Activated naive CD8-positive, alpha-beta T cell treated with anti-CD3 and anti-CD28 coated beads, Interleukin-2, amount 50 U/mL, for 24 hours (primary cell): ENCODE measurements around the gene LRRC15.

Experiments used
- ATAC-seq: fragments of 150-1000 bp; cut with Tn5 transposase; one replicate; pipeline ENCODE4 v1.10.0; 2021
- DNase-seq: peaks from one replicate; pipeline ENCODE4 v3.0.0; 2021
- H3K27ac Mint-ChIP-seq: one replicate; pipeline ENCODE4 v1.8.0; 2021; ENCODE audit warnings: mild to moderate bottlenecking, mixed read lengths
- H3K27me3 Mint-ChIP-seq: one replicate; pipeline ENCODE4 v1.8.0; 2021; ENCODE audit warnings: mixed read lengths
- H3K36me3 Mint-ChIP-seq: one replicate; pipeline ENCODE4 v1.8.0; 2021; ENCODE audit warnings: low read depth, mixed read lengths
- H3K4me1 Mint-ChIP-seq: one replicate; pipeline ENCODE4 v1.8.0; 2021; ENCODE audit warnings: mixed read lengths
- H3K4me3 Mint-ChIP-seq: one replicate; pipeline ENCODE4 v1.8.0; 2021; ENCODE audit warnings: mild to moderate bottlenecking, moderate library complexity, mixed read lengths
- H3K9me3 Mint-ChIP-seq: one replicate; pipeline ENCODE4 v1.8.0; 2021; ENCODE audit warnings: mixed read lengths

The LRRC15 gene

GRCh38 chr3:194314388-194315068 lies 55.0 kb downstream of the LRRC15 start:
- Mint-ChIP-seq H3K4me1 (peaks cover 18% of the 10 kb centered on the region), H3K4me3 (no peak overlapping the region), H3K36me3 (no peaks in the 10 kb centered on the region), H3K27me3 (peaks cover 52% of the 10 kb centered on the region), H3K27ac (no peak overlapping the region), H3K9me3 (no peaks in the 10 kb centered on the region)
- DNase-seq, result no peak
- no peak for ATAC-seq

GRCh38 chr3:194313560-194314387 lies 55.8 kb downstream of the LRRC15 start:
- H3K27ac Mint-ChIP-seq, result no peak overlapping the region
- DNase-seq (no peak), ATAC-seq (no peak)
- peaks cover 23% of the 10 kb centered on the region for H3K4me1 Mint-ChIP-seq
- H3K27me3 Mint-ChIP-seq, result peaks cover 52% of the 10 kb centered on the region
- no peak overlapping the region for H3K4me3 Mint-ChIP-seq
- H3K9me3 Mint-ChIP-seq, result no peaks in the 10 kb centered on the region
- H3K36me3 Mint-ChIP-seq, result no peaks in the 10 kb centered on the region

GRCh38 chr3:194312743-194313281 lies 56.7 kb downstream of the LRRC15 start:
- H3K4me3 Mint-ChIP-seq, result no peak overlapping the region
- H3K9me3 Mint-ChIP-seq, result no peaks in the 10 kb centered on the region
- H3K27me3 Mint-ChIP-seq, result peaks cover 49% of the 10 kb centered on the region
- peaks cover 27% of the 10 kb centered on the region for H3K4me1 Mint-ChIP-seq
- DNase-seq (no peak), ATAC-seq (no peak)
- H3K27ac Mint-ChIP-seq, result no peak overlapping the region
- H3K36me3 Mint-ChIP-seq, result no peaks in the 10 kb centered on the region

- Mint-ChIP-seq H3K4me3 (no peak overlapping the region), H3K9me3 (no peaks in the 10 kb centered on the region), H3K4me1 (peaks cover 33% of the 10 kb centered on the region), H3K27me3 (peaks cover 44% of the 10 kb centered on the region), H3K27ac (no peak overlapping the region), H3K36me3 (no peaks in the 10 kb centered on the region)
- no peak for DNase-seq
- ATAC-seq, result no peak
Measured at GRCh38 chr3:194312186-194312742, 57.3 kb downstream of the LRRC15 start.

GRCh38 chr3:194311000-194311399 lies 58.5 kb downstream of the LRRC15 start:
- DNase-seq (no peak), ATAC-seq (no peak)
- Mint-ChIP-seq H3K36me3 (no peaks in the 10 kb centered on the region), H3K27me3 (peaks cover 34% of the 10 kb centered on the region), H3K9me3 (no peaks in the 10 kb centered on the region), H3K27ac (peak overlapping the region; percentile 6), H3K4me1 (peaks cover 39% of the 10 kb centered on the region), H3K4me3 (no peak overlapping the region)

- Mint-ChIP-seq H3K27me3 (peaks cover 34% of the 10 kb centered on the region), H3K27ac (no peak overlapping the region), H3K4me1 (peaks cover 44% of the 10 kb centered on the region), H3K4me3 (no peak overlapping the region), H3K36me3 (no peaks in the 10 kb centered on the region), H3K9me3 (no peaks in the 10 kb centered on the region)
- ATAC-seq (no peak), DNase-seq (no peak)
Measured at GRCh38 chr3:194310060-194310835, 59.3 kb downstream of the LRRC15 start.

GRCh38 chr3:194308601-194309449 lies 60.7 kb downstream of the LRRC15 start:
- Mint-ChIP-seq H3K4me1 (peaks cover 45% of the 10 kb centered on the region), H3K27me3 (peaks cover 27% of the 10 kb centered on the region), H3K9me3 (no peaks in the 10 kb centered on the region), H3K4me3 (no peak overlapping the region), H3K36me3 (no peaks in the 10 kb centered on the region), H3K27ac (no peak overlapping the region)
- DNase-seq (no peak), ATAC-seq (no peak)

GRCh38 chr3:194307849-194308248 lies 61.7 kb downstream of the LRRC15 start:
- ATAC-seq (no peak), DNase-seq (no peak)
- Mint-ChIP-seq H3K36me3 (no peaks in the 10 kb centered on the region), H3K9me3 (no peaks in the 10 kb centered on the region), H3K27me3 (peaks cover 19% of the 10 kb centered on the region), H3K4me1 (peaks cover 45% of the 10 kb centered on the region), H3K4me3 (no peak overlapping the region), H3K27ac (no peak overlapping the region)

- no peaks in the 10 kb centered on the region for H3K36me3 Mint-ChIP-seq
- DNase-seq (no peak), ATAC-seq (peak; percentile 59)
- H3K4me3 Mint-ChIP-seq, result peak overlapping the region; percentile 37
- peaks cover 12% of the 10 kb centered on the region for H3K27me3 Mint-ChIP-seq
- no peaks in the 10 kb centered on the region for H3K9me3 Mint-ChIP-seq
- H3K27ac Mint-ChIP-seq, result peak overlapping the region; percentile 36
- H3K4me1 Mint-ChIP-seq, result peaks cover 38% of the 10 kb centered on the region
Measured at GRCh38 chr3:194306771-194307640, 62.5 kb downstream of the LRRC15 start.

GRCh38 chr3:194306109-194306686 lies 63.3 kb downstream of the LRRC15 start:
- Mint-ChIP-seq H3K27me3 (peaks cover 8% of the 10 kb centered on the region), H3K9me3 (no peaks in the 10 kb centered on the region), H3K4me1 (peaks cover 38% of the 10 kb centered on the region), H3K36me3 (no peaks in the 10 kb centered on the region), H3K27ac (peak overlapping the region; percentile 36), H3K4me3 (peak overlapping the region; percentile 37)
- ATAC-seq (peak; percentile 65), DNase-seq (peak; percentile 59)

GRCh38 chr3:194305356-194306108 lies 64.0 kb downstream of the LRRC15 start:
- Mint-ChIP-seq H3K27ac (no peak overlapping the region), H3K9me3 (no peaks in the 10 kb centered on the region), H3K27me3 (peaks cover 5% of the 10 kb centered on the region), H3K4me3 (no peak overlapping the region), H3K36me3 (no peaks in the 10 kb centered on the region), H3K4me1 (peaks cover 38% of the 10 kb centered on the region)
- ATAC-seq (no peak), DNase-seq (no peak)
